Liver (tissue), 3 donors: ENCODE measurements around the gene TKTL1.
"Not testable (repeated sequence)": the region's sequence is repeated elsewhere in the genome, so short reads cannot be mapped to it uniquely, and the experiment has no call there.

Source experiments
- EGR1 ChIP-seq, 2 donors: IDR thresholded peaks; 2 replicates each; pipeline ENCODE4 v1.6.1; 2016 to 2018; ENCODE audit warnings: antibody characterized with exemption in 2 of 2, low read depth in 2 of 2
- FOXA1 ChIP-seq: IDR thresholded peaks from 2 replicates; pipeline ENCODE4 v1.6.1; 2016; ENCODE audit warnings: antibody characterized with exemption
- GABPA ChIP-seq, 2 donors: IDR thresholded peaks in 1 of 2; conservative IDR thresholded peaks in 1 of 2; 2 replicates each; pipeline ENCODE4 v1.6.1; 2016; ENCODE audit warnings: antibody characterized with exemption in 2 of 2, mild to moderate bottlenecking in 1 of 2, moderate library complexity in 1 of 2
- HNF4G ChIP-seq: IDR thresholded peaks from 2 replicates; pipeline ENCODE4 v1.6.1; 2016; ENCODE audit warnings: antibody characterized with exemption
- JUND ChIP-seq, 2 donors: IDR thresholded peaks; 2 replicates each; pipeline ENCODE4 v1.6.1; 2016; ENCODE audit warnings: antibody characterized with exemption in 2 of 2
- RAD21 ChIP-seq, 2 donors: IDR thresholded peaks; 2 replicates each; pipeline ENCODE4 v1.6.1; 2016; ENCODE audit warnings: antibody characterized with exemption in 2 of 2, mild to moderate bottlenecking in 2 of 2
- SP1 ChIP-seq: IDR thresholded peaks from 2 replicates; pipeline ENCODE4 v1.6.1; 2018; ENCODE audit warnings: antibody characterized with exemption, mild to moderate bottlenecking
- TAF1 ChIP-seq: conservative IDR thresholded peaks from 2 replicates; pipeline ENCODE4 v1.6.1; 2016; ENCODE audit warnings: antibody characterized with exemption, mild to moderate bottlenecking
- YY1 ChIP-seq: IDR thresholded peaks from 2 replicates; pipeline ENCODE4 v1.6.1; 2016; ENCODE audit warnings: antibody characterized with exemption, mild to moderate bottlenecking
- TF ChIP-seq, protein P1 (sequence below): IDR thresholded peaks from 2 replicates; pipeline ENCODE4 v1.6.1; 2016; ENCODE audit warnings: antibody characterized with exemption
- TF ChIP-seq, protein P2 (sequence below): fragments of 150-350 bp; IDR thresholded peaks from 2 replicates; pipeline ENCODE4 v1.5.1; 2017; ENCODE audit warnings: improper control_type of control experiment, low read depth, low read length; ENCODE audit not compliant: missing input control
- TF ChIP-seq, protein P3 (sequence below): IDR thresholded peaks from 2 replicates; pipeline ENCODE4 v1.6.1; 2016; ENCODE audit warnings: antibody characterized with exemption, mild to moderate bottlenecking
- TF ChIP-seq, protein P4 (sequence below): IDR thresholded peaks from 2 replicates; pipeline ENCODE4 v1.6.1; 2016; ENCODE audit warnings: antibody characterized with exemption
- TF ChIP-seq, protein P5 (sequence below): IDR thresholded peaks from 2 replicates; pipeline ENCODE4 v1.6.1; 2016; ENCODE audit warnings: antibody characterized with exemption
- donor health status: healthy.
- donor health status: healthy.

DNA sequence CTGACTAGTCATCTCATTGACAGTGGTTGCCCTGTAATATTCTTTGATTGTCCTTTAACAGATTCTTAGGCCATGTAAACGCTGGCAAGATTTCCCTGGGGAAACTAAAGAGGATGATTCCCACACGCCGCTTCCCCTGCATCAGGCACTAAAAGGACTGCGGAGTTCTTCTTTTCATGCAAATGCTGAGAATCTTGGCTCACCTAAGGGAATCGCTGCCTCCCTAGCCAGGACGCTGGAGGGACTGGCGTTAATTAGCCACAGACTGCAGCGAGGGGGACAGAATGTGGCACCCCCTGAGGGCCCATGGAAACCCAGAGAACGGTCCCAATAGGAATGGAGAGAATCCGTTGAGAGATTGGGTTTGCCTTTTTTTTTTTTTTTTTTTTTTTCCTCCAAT lies 9.2 kb upstream of the TKTL1 start:
- TF ChIP-seq, protein P1, sequence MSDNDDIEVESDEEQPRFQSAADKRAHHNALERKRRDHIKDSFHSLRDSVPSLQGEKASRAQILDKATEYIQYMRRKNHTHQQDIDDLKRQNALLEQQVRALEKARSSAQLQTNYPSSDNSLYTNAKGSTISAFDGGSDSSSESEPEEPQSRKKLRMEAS, result not testable (repeated sequence)
- TF ChIP-seq EGR1 (IDR thresholded peaks at IDR 0.05; ENCODE audit: low read depth in 2 of 2); TAF1; RAD21 (IDR thresholded peaks at IDR 0.05); YY1; FOXA1; JUND (IDR thresholded peaks at IDR 0.05); GABPA (IDR thresholded peaks at IDR 0.05 in 1 of 2, conservative IDR thresholded peaks at IDR 0.05 in 1 of 2); HNF4G; SP1: not testable (repeated sequence)
- TF ChIP-seq, protein P2, sequence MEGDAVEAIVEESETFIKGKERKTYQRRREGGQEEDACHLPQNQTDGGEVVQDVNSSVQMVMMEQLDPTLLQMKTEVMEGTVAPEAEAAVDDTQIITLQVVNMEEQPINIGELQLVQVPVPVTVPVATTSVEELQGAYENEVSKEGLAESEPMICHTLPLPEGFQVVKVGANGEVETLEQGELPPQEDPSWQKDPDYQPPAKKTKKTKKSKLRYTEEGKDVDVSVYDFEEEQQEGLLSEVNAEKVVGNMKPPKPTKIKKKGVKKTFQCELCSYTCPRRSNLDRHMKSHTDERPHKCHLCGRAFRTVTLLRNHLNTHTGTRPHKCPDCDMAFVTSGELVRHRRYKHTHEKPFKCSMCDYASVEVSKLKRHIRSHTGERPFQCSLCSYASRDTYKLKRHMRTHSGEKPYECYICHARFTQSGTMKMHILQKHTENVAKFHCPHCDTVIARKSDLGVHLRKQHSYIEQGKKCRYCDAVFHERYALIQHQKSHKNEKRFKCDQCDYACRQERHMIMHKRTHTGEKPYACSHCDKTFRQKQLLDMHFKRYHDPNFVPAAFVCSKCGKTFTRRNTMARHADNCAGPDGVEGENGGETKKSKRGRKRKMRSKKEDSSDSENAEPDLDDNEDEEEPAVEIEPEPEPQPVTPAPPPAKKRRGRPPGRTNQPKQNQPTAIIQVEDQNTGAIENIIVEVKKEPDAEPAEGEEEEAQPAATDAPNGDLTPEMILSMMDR, result not testable (repeated sequence)
- TF ChIP-seq, protein P3, sequence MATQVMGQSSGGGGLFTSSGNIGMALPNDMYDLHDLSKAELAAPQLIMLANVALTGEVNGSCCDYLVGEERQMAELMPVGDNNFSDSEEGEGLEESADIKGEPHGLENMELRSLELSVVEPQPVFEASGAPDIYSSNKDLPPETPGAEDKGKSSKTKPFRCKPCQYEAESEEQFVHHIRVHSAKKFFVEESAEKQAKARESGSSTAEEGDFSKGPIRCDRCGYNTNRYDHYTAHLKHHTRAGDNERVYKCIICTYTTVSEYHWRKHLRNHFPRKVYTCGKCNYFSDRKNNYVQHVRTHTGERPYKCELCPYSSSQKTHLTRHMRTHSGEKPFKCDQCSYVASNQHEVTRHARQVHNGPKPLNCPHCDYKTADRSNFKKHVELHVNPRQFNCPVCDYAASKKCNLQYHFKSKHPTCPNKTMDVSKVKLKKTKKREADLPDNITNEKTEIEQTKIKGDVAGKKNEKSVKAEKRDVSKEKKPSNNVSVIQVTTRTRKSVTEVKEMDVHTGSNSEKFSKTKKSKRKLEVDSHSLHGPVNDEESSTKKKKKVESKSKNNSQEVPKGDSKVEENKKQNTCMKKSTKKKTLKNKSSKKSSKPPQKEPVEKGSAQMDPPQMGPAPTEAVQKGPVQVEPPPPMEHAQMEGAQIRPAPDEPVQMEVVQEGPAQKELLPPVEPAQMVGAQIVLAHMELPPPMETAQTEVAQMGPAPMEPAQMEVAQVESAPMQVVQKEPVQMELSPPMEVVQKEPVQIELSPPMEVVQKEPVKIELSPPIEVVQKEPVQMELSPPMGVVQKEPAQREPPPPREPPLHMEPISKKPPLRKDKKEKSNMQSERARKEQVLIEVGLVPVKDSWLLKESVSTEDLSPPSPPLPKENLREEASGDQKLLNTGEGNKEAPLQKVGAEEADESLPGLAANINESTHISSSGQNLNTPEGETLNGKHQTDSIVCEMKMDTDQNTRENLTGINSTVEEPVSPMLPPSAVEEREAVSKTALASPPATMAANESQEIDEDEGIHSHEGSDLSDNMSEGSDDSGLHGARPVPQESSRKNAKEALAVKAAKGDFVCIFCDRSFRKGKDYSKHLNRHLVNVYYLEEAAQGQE, result not testable (repeated sequence)
- TF ChIP-seq, protein P4, sequence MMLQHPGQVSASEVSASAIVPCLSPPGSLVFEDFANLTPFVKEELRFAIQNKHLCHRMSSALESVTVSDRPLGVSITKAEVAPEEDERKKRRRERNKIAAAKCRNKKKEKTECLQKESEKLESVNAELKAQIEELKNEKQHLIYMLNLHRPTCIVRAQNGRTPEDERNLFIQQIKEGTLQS, result not testable (repeated sequence)
- TF ChIP-seq, protein P5, sequence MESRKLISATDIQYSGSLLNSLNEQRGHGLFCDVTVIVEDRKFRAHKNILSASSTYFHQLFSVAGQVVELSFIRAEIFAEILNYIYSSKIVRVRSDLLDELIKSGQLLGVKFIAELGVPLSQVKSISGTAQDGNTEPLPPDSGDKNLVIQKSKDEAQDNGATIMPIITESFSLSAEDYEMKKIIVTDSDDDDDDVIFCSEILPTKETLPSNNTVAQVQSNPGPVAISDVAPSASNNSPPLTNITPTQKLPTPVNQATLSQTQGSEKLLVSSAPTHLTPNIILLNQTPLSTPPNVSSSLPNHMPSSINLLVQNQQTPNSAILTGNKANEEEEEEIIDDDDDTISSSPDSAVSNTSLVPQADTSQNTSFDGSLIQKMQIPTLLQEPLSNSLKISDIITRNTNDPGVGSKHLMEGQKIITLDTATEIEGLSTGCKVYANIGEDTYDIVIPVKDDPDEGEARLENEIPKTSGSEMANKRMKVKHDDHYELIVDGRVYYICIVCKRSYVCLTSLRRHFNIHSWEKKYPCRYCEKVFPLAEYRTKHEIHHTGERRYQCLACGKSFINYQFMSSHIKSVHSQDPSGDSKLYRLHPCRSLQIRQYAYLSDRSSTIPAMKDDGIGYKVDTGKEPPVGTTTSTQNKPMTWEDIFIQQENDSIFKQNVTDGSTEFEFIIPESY, result not testable (repeated sequence)
